ENCODE results near the gene UBE3C. TPM values are rescaled to one million over a fixed set of nuclear protein-coding genes. Genes with fewer than 3 reads are reported as not detected.

UBE3C gene
- total RNA-seq: 64.1 and 101 TPM in 2 replicates

GRCh38 chr7:157138424-157139110 is at the start of gene UBE3C:
UBE3C (plus strand) TSS chr7:157138926; CDS start chr7:157139273, 347 bp downstream.

Other genes starting within 250 kb of the UBE3C start
- gene LMBR1, start 245.7 kb upstream of the UBE3C start, total RNA-seq: 91.1 and 141 TPM in 2 replicates
- gene NOM1, start 189.2 kb upstream of the UBE3C start, total RNA-seq: 23.0 and 29.3 TPM in 2 replicates
- gene MNX1, start 128.3 kb upstream of the UBE3C start, total RNA-seq: not detected in 2 replicates
- gene DNAJB6, start 198.1 kb downstream of the UBE3C start, total RNA-seq: 95.7 and 150 TPM in 2 replicates